Progenitor cell of endocrine pancreas (in vitro differentiated cells): ENCODE results near the gene JHY. TPM values are rescaled to one million over a fixed set of nuclear protein-coding genes. Genes with fewer than 3 reads are reported as not detected.

Experiments used
- DNase-seq: peaks from one replicate; pipeline ENCODE4 v3.0.0; 2021; ENCODE audit warnings: low spot score; ENCODE audit not compliant: unreplicated experiment
- H3K27ac Mint-ChIP-seq: 2 replicates; pipeline ENCODE4 v1.8.0; 2021; ENCODE audit warnings: mild to moderate bottlenecking, moderate library complexity, mixed read lengths
- H3K27me3 Mint-ChIP-seq: 2 replicates; pipeline ENCODE4 v1.8.0; 2021; ENCODE audit warnings: mixed read lengths
- H3K36me3 Mint-ChIP-seq: 2 replicates; pipeline ENCODE4 v1.8.0; 2022; ENCODE audit warnings: mixed read lengths; ENCODE audit not compliant: insufficient read depth
- H3K4me1 Mint-ChIP-seq: 2 replicates; pipeline ENCODE4 v1.8.0; 2021; ENCODE audit warnings: low read depth, mixed read lengths
- H3K4me3 Mint-ChIP-seq: 2 replicates; pipeline ENCODE4 v1.8.0; 2021; ENCODE audit warnings: low read depth, mild to moderate bottlenecking, moderate library complexity, mixed read lengths
- H3K9me3 Mint-ChIP-seq: 2 replicates; pipeline ENCODE4 v1.8.0; 2021; ENCODE audit warnings: low read depth, mixed read lengths
- total RNA-seq: library from RNA; stranded (reverse); gene quantifications from 2 replicates; pipeline ENCODE4 v1.2.1, GENCODE V29; 2021
- TF ChIP-seq, protein P1 (sequence below): fragments of 200-600 bp; sonication (generic); IDR thresholded peaks from one replicate; pipeline ENCODE4 v1.5.0; 2021; ENCODE audit warnings: antibody characterized with exemption, mild to moderate bottlenecking; ENCODE audit not compliant: unreplicated experiment

Gene JHY
- total RNA-seq, 1 donor from 2014 or later = 3.5 TPM

DNA sequence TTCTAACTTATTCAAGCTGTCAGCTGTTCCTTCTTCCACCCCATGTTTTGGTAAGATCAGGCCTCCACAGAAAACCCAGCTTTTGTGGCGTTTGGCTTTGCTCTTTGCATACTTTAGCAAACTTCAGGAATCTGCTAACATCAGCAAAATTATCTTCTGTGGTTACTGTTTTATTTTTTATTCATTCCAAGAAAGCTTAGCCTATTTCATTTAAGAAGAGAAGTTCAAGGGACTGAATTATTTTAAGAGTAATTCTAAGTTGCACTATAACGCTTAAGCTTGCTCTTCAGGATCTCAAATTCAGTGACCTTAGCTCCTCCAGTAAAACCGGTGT is 1.1 kb downstream of the JHY start:
- Mint-ChIP-seq H3K27ac (peak overlapping the region; percentile 96), H3K4me1 (peaks cover 9% of the 10 kb centered on the region), H3K4me3 (peak overlapping the region; percentile 87), H3K27me3 (peaks cover 27% of the 10 kb centered on the region), H3K9me3 (no peaks in the 10 kb centered on the region), H3K36me3 (peaks cover 9% of the 10 kb centered on the region)
- TF ChIP-seq, protein P1, sequence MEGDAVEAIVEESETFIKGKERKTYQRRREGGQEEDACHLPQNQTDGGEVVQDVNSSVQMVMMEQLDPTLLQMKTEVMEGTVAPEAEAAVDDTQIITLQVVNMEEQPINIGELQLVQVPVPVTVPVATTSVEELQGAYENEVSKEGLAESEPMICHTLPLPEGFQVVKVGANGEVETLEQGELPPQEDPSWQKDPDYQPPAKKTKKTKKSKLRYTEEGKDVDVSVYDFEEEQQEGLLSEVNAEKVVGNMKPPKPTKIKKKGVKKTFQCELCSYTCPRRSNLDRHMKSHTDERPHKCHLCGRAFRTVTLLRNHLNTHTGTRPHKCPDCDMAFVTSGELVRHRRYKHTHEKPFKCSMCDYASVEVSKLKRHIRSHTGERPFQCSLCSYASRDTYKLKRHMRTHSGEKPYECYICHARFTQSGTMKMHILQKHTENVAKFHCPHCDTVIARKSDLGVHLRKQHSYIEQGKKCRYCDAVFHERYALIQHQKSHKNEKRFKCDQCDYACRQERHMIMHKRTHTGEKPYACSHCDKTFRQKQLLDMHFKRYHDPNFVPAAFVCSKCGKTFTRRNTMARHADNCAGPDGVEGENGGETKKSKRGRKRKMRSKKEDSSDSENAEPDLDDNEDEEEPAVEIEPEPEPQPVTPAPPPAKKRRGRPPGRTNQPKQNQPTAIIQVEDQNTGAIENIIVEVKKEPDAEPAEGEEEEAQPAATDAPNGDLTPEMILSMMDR = no peak
- DNase-seq = no peak

DNA sequence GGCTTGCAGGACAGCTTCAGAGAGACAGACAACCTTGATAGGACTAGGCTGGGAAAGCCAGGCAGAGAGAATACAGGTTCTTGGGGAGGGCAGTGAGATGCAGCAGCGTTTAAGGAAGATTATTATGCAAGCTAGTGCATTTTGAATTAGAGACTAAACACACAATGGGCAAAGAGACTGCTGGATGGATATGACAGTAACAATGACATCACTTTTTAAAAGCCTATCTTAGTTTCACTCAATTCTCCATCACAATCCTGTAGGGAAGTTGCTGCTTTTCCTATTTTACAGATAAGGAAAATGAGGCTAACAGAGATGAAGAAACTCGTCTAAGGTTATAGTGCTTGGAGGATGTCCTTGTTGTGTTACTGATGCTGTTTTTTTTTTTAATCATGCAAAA is 5.6 kb downstream of the JHY start:
- Mint-ChIP-seq H3K9me3 (no peaks in the 10 kb centered on the region), H3K4me1 (peaks cover 6% of the 10 kb centered on the region), H3K4me3 (no peak overlapping the region), H3K27ac (no peak overlapping the region), H3K36me3 (peaks cover 9% of the 10 kb centered on the region), H3K27me3 (no peaks in the 10 kb centered on the region)
- TF ChIP-seq, protein P1 = no peak
- no peak for DNase-seq

DNA sequence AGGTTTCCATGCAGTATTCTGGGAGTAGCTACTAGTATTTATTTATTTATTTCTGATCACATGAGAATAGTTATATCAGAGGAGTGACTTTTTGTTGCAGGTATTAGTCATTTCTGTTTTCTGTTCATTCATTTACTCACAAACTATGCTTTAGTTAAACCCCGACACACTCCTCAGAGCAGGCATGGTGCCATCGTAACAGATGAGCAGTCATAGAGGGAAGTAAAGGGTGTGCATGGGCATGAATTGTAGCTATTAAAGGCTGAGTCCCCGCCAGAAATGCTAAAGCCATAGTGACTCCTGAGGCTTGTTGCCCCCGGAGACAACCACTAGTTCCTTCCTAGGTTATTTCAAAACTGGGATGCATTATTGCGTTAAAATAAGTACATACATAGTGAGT is 10.6 kb downstream of the JHY start:
- no peaks in the 10 kb centered on the region for H3K36me3 Mint-ChIP-seq
- no peaks in the 10 kb centered on the region for H3K9me3 Mint-ChIP-seq
- no peak overlapping the region for H3K27ac Mint-ChIP-seq
- DNase-seq = no peak
- no peaks in the 10 kb centered on the region for H3K4me1 Mint-ChIP-seq
- TF ChIP-seq, protein P1 = no peak
- H3K4me3 Mint-ChIP-seq = no peak overlapping the region
- H3K27me3 Mint-ChIP-seq = no peaks in the 10 kb centered on the region

DNA sequence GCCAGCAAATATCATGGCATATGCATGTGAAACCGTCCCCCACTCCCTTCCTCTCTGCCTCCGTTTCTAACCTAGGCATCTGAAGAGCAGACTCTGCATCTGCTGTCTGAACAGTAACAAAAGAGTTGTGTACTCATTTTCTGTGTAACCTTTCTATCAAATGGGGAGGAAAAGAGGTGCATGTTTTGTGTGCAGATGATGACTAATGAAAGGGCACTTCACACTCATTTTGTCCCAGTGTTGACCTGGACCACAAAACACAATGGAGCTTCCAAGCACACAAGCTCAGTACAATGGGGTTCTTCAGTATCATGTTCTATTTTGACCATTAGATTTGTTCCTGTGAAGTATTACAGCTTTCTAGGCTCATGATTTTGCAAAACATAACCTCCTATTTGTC is 13.0 kb downstream of the JHY start:
- no peak overlapping the region for H3K4me3 Mint-ChIP-seq
- no peak overlapping the region for H3K27ac Mint-ChIP-seq
- H3K9me3 Mint-ChIP-seq = no peaks in the 10 kb centered on the region
- no peak for DNase-seq
- H3K4me1 Mint-ChIP-seq = peaks cover 16% of the 10 kb centered on the region
- H3K36me3 Mint-ChIP-seq = no peaks in the 10 kb centered on the region
- H3K27me3 Mint-ChIP-seq = no peaks in the 10 kb centered on the region
- TF ChIP-seq, protein P1 = no peak

DNA sequence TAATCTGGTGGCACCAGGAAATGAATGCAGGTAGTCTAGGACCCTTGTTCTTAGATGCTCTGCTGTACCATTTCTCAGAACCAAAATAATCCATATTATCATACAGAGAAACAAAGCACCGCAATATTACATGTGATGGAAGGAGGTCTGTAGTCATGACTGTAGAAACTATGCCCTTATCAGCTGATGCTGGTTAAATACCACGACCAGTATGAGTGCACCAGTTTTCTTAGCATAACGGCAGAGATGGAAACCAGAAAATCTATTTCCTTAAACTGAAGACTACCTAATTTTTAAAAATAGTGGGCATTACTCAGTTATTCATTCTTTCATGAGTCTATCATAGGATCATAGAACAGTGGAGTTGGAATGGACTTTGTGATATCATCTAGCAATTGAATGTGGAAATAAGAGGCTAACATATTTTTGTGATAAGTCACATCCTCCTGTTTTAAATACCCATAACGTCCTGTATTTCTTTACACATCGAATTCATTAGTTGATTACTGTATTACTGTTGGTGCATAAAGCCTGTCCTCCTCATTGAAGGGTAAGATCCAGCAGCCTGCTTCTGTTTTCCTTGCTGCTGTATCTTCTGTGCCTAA is 15.1 kb downstream of the JHY start:
- Mint-ChIP-seq H3K27me3 (no peaks in the 10 kb centered on the region), H3K9me3 (no peaks in the 10 kb centered on the region), H3K4me1 (peaks cover 19% of the 10 kb centered on the region), H3K27ac (no peak overlapping the region), H3K4me3 (no peak overlapping the region), H3K36me3 (no peaks in the 10 kb centered on the region)
- TF ChIP-seq, protein P1 = no peak
- no peak for DNase-seq
